Measurements from ENCODE around the gene ABHD17A.

- TF ChIP-seq EZH2 (IDR thresholded peaks at IDR 0.05; ENCODE audit: low read length) (no peak), CTCF (optimal IDR thresholded peaks at IDR 0.05 in 1 of 3, IDR thresholded peaks at IDR 0.05 in 1 of 3, conservative IDR thresholded peaks at IDR 0.05 in 1 of 3; ENCODE audit: extremely low read depth in 1 of 3, insufficient read depth in 2 of 3, low read length in 3 of 3) (no peak)
These were observed 22.6 kb downstream of the ABHD17A start for GRCh38 chr19:1862424-1863327.
